ENCODE data around the gene DTWD2. TPM values are rescaled to one million over a fixed set of nuclear protein-coding genes. Genes with fewer than 3 reads are reported as not detected.

Gene DTWD2
- total RNA-seq: 6.2 and 7.8 TPM in 2 replicates

GRCh38 chr5:118987988-118988865 is at the start of gene DTWD2:
Gene DTWD2, minus strand, starts transcription at chr5:118988547. Its CDS starts 36 bp downstream, at chr5:118988511.

Other genes starting within 250 kb of the DTWD2 start
- 33.2 and 39.3 TPM in 2 replicates for gene DMXL1, start 82.5 kb upstream of the DTWD2 start, total RNA-seq

Data from nasal cavity respiratory epithelium epithelial cell of viscerocranial mucosa (primary cell).